Thyroid gland (tissue), 4 donors: ENCODE results near the gene FOXF2. TPM values are rescaled to one million over a fixed set of nuclear protein-coding genes. Genes with fewer than 3 reads are reported as not detected.

Experiments used
- DNase-seq, 2 donors: peaks; one replicate each; pipeline ENCODE4 v3.0.0-alpha.2; 2019
- H3K27ac ChIP-seq, 3 donors: fragments of 200-600 bp; sonication (generic); 1 replicate in 2 of 3; 2 replicates in 1 of 3; pipeline ENCODE4 v1.5.1; 2016 to 2019; ENCODE audit warnings: mild to moderate bottlenecking in 1 of 3, moderate library complexity in 1 of 3
- H3K27me3 ChIP-seq: fragments of 200-600 bp; sonication (generic); one replicate; pipeline ENCODE4 v1.5.1; 2019
- H3K36me3 ChIP-seq, 2 donors: fragments of 200-600 bp; sonication (generic); one replicate each; pipeline ENCODE4 v1.5.1; 2016 to 2019
- H3K4me1 ChIP-seq, 2 donors: fragments of 200-600 bp; sonication (generic); one replicate each; pipeline ENCODE4 v1.5.1; 2017 to 2019
- H3K4me3 ChIP-seq, 3 donors: fragments of 200-600 bp; sonication (generic); replicated peaks in 1 of 3; 1 replicate in 2 of 3; 2 replicates in 1 of 3; pipeline ENCODE4 v1.5.1; 2016; ENCODE audit warnings: mild to moderate bottlenecking in 1 of 3
- H3K9me3 ChIP-seq: fragments of 200-600 bp; sonication (generic); one replicate; pipeline ENCODE4 v1.5.1; 2017
- CTCF ChIP-seq, 6 experiments: fragments of 200-600 bp in 3 of 6; fragments of 450-650 bp in 3 of 6; sonication (generic) in 3 of 6; IDR thresholded peaks; one replicate each; pipeline ENCODE4 v1.5.1; 2016 to 2019; ENCODE audit warnings: antibody characterized with exemption in 6 of 6, mild to moderate bottlenecking in 2 of 6, inconsistent platforms in 1 of 6, moderate library complexity in 1 of 6
- POLR2A ChIP-seq, 2 donors: fragments of 450-650 bp; IDR thresholded peaks; one replicate each; pipeline ENCODE4 v1.6.1; 2017; ENCODE audit warnings: antibody characterized with exemption in 2 of 2, mild to moderate bottlenecking in 2 of 2, moderate library complexity in 1 of 2
- WGBS, 2 donors: methylation state at CpG; one replicate each; pipeline ENCODE4 v1.1.5; 2017; 5-methylcytosine and 5-hydroxymethylcytosine counted together
- intact Hi-C: fragments of 100-400 bp; cut with DNase I; formaldehyde crosslinking; loops from one replicate; pipeline ENCODE4 v1.15.1; 2023
- total RNA-seq, 4 donors: library from RNA; depleted of rRNA; stranded (reverse); fragments of >200 nt; gene quantifications; one replicate each; pipeline ENCODE4 v1.2.3, GENCODE V29; 2016

Gene FOXF2
- total RNA-seq, 4 donors from 2014 or later = 1.3 to 2.0 (median 1.7) TPM

- Histone ChIP-seq H3K27ac (no peak overlapping the region), H3K27me3 (peaks cover 11% of the 10 kb centered on the region), H3K9me3 (no peaks in the 10 kb centered on the region), H3K4me1 (no peaks in the 10 kb centered on the region), H3K36me3 (no peaks in the 10 kb centered on the region), H3K4me3 (no peak overlapping the region)
- 69 to 83% methylated on average over 1 of the region's 1 CpG for WGBS, 2 donors
- intact Hi-C loops = no loop called here
- TF ChIP-seq CTCF (IDR thresholded peaks at IDR 0.05) (no peak), POLR2A (IDR thresholded peaks at IDR 0.05) (no peak)
- DNase-seq = no peak
Observed at GRCh38 chr6:1371933-1372332, 17.4 kb upstream of the FOXF2 start.

GRCh38 chr6:1372690-1373089 lies 16.7 kb upstream of the FOXF2 start:
- no peak overlapping the region for H3K4me3 ChIP-seq
- WGBS, 2 donors = 91 to 95% methylated on average over 1 of the region's 1 CpG
- no peaks in the 10 kb centered on the region for H3K36me3 ChIP-seq
- intact Hi-C loops = no loop called here
- no peak for TF ChIP-seq POLR2A (IDR thresholded peaks at IDR 0.05)
- H3K27ac ChIP-seq = no peak overlapping the region
- no peak for DNase-seq
- no peaks in the 10 kb centered on the region for H3K9me3 ChIP-seq
- H3K4me1 ChIP-seq = peaks cover 0 to under 1% of the 10 kb centered on the region in 2 donors
- peaks cover 17% of the 10 kb centered on the region for H3K27me3 ChIP-seq

- Histone ChIP-seq H3K9me3 (no peaks in the 10 kb centered on the region), H3K27me3 (peaks cover 52% of the 10 kb centered on the region), H3K36me3 (no peaks in the 10 kb centered on the region), H3K27ac (no peak overlapping the region), H3K4me1 (peaks cover 4 to 24% of the 10 kb centered on the region in 2 donors), H3K4me3 (no peak overlapping the region)
- intact Hi-C loops = no loop called here
- 60 to 67% methylated on average over 5 of the region's 5 CpGs for WGBS, 2 donors
- no peak for TF ChIP-seq CTCF (IDR thresholded peaks at IDR 0.05)
- no peak for TF ChIP-seq POLR2A (IDR thresholded peaks at IDR 0.05)
- no peak for DNase-seq
Observed at GRCh38 chr6:1376653-1377052, 12.7 kb upstream of the FOXF2 start.

- H3K4me3 ChIP-seq = no peak overlapping the region
- no peaks in the 10 kb centered on the region for H3K36me3 ChIP-seq
- peaks cover 59% of the 10 kb centered on the region for H3K27me3 ChIP-seq
- no peaks in the 10 kb centered on the region for H3K9me3 ChIP-seq
- no peak for TF ChIP-seq POLR2A (IDR thresholded peaks at IDR 0.05)
- TF ChIP-seq CTCF (IDR thresholded peaks at IDR 0.05) = no peak
- WGBS, 2 donors = 42 to 52% methylated on average over 11 of the region's 11 CpGs
- intact Hi-C loops = no loop called here
- H3K27ac ChIP-seq = no peak overlapping the region
- H3K4me1 ChIP-seq = peaks cover 10 to 32% of the 10 kb centered on the region in 2 donors
- DNase-seq = no peak
Observed at GRCh38 chr6:1377526-1377925, 11.8 kb upstream of the FOXF2 start.

GRCh38 chr6:1378065-1379016 lies 11.0 kb upstream of the FOXF2 start:
- H3K4me3 ChIP-seq = no peak overlapping the region
- TF ChIP-seq POLR2A (IDR thresholded peaks at IDR 0.05) = no peak
- no peak for TF ChIP-seq CTCF (IDR thresholded peaks at IDR 0.05)
- H3K27ac ChIP-seq = no peak overlapping the region
- 3 to 10% methylated on average over 31 to 60 of the region's 89 CpGs for WGBS, 2 donors
- intact Hi-C loops = no loop called here
- DNase-seq = no peak
- H3K36me3 ChIP-seq = no peaks in the 10 kb centered on the region
- no peaks in the 10 kb centered on the region for H3K9me3 ChIP-seq
- H3K4me1 ChIP-seq = peaks cover 10 to 35% of the 10 kb centered on the region in 2 donors
- peaks cover 67% of the 10 kb centered on the region for H3K27me3 ChIP-seq
